ENCODE data around the gene CACNA2D4. TPM values are rescaled to one million over a fixed set of nuclear protein-coding genes. Genes with fewer than 3 reads are reported as not detected.
"Not testable (repeated sequence)": the region's sequence is repeated elsewhere in the genome, so short reads cannot be mapped to it uniquely, and the experiment has no call there.

The CACNA2D4 gene
- total and polyA plus RNA-seq, 5 donors: 1.0 to 3.0 (median 1.4) TPM

DNA sequence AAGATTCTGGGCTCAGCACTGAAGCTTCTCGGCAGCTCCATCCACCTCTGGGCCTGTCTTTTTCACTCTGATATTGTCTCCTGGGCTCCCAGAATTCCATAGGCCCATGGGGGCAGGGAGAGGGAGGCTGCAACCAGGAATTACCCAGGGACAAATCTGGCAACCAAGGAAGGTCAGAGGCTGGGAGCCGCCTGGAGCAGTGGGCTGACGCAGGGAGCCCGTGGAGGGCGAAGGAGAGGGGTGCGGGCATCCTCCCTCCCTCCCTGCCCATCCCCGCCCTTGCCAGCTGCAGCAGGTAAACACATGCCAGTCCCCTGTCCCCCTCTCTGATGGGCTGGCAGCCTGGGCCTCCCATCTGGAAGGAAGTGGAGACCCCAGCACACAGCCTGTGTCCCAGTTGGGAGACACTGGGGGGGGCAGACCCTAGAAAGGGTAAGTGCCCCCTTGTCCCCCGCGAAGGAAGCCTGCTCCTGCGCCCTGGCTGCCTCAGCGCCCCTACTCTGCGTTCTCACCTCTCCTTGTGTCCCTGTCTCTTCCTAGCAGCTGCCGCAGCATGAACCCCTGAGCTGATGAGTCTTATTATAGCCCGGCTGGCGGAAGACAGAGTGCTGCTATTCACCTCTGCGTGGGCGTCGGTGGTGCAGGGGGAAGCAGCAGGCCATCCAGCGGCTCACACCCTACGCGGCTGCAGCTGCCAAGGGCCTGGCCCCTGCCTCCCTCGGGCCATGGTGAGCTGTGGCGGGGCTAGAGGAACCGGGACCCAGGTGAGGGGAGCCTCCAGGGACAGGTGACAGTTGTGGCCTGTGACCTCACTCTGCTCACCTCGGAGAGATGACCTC, 91.4 kb downstream of the CACNA2D4 start:
- intact Hi-C loops (cut with DNase I): no loop called here
- DNase-seq: peak in 1 of 3 donors; percentile 45
- Histone ChIP-seq H3K27ac (ENCODE audit: low read length) (no peak overlapping the region), H3K4me3 (ENCODE audit: low read length) (no peak overlapping the region), H3K4me1 (ENCODE audit: control insufficient read depth, insufficient read depth, low read length) (peaks cover 2% of the 10 kb centered on the region), H3K9me3 (ENCODE audit: control insufficient read depth, low read length) (no peaks in the 10 kb centered on the region), H3K27me3 (ENCODE audit: control insufficient read depth, insufficient read depth) (no peaks in the 10 kb centered on the region)
- 62% methylated on average over 25 of the region's 25 CpGs for WGBS
- no peak for ATAC-seq

DNA sequence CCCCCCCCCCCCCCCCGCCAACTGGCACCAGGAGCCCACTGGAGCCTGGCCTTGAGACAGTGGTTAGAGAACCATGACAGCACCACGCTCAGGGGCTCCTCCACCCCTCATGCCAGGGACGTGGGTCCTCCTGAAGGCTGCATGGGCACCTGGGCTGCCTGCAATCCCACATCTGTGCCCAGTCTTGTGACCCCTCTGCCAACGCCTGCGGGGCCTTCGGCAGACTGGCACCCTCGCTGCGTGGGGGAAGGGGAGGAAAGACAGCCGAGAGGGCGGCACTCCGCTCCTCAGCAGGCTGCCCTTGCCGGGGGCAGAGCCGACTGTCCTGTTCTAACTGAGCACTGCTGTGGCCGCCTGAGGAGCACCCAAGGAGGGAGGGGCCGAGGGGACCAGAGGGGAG, 92.1 kb downstream of the CACNA2D4 start:
- Histone ChIP-seq H3K9me3 (ENCODE audit: control insufficient read depth, low read length) (no peaks in the 10 kb centered on the region), H3K27me3 (ENCODE audit: control insufficient read depth, insufficient read depth) (no peaks in the 10 kb centered on the region), H3K4me3 (ENCODE audit: low read length) (no peak overlapping the region), H3K27ac (ENCODE audit: low read length) (no peak overlapping the region), H3K4me1 (ENCODE audit: control insufficient read depth, insufficient read depth, low read length) (peaks cover 2% of the 10 kb centered on the region)
- intact Hi-C loops (cut with DNase I): no loop called here
- ATAC-seq (no peak), DNase-seq (peak in 1 of 3 donors; percentile 26)
- 75% methylated on average over 15 of the region's 15 CpGs for WGBS

DNA sequence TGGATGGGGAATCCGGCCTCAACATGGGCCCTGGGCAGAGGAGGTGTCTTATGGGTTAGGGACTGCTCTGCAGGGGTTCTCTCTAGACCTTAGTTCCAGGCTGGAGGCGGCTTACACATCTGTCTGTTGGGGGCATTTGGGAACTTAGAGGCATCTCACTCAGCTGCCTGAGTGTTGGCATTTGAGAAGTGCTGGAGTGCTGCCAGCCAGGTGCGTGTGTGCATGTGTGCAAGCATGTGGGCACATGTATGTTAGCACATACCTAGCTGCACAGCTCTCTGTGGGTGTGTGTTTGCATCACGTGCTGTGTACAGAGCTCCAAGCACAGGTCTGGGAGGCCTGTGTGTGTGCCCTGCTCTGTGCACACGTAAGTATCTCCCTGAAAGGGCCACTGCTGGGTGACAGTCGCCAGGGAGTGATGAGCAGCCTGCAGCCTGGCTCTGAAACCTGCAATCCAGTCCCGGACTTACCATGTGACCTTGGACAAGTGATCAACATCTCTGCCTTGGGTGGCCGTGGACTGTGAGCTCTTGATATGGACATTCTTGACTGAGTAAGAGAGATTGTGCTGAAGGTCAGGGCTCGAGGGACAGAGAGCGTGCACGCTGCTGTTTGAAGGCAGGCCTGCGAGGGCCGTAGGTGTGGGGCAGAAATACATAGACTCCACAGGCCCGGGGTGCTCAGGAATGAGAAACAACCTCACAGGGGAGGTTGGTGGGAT, 92.9 kb downstream of the CACNA2D4 start:
- Histone ChIP-seq H3K4me3 (ENCODE audit: low read length) (no peak overlapping the region), H3K27me3 (ENCODE audit: control insufficient read depth, insufficient read depth) (no peaks in the 10 kb centered on the region), H3K27ac (ENCODE audit: low read length) (no peak overlapping the region), H3K9me3 (ENCODE audit: control insufficient read depth, low read length) (no peaks in the 10 kb centered on the region), H3K4me1 (ENCODE audit: control insufficient read depth, insufficient read depth, low read length) (no peaks in the 10 kb centered on the region)
- DNase-seq (peak in 1 of 3 donors; percentile 15), ATAC-seq (no peak)
- intact Hi-C loops (cut with DNase I): no loop called here
- WGBS: 72% methylated on average over 14 of the region's 14 CpGs

DNA sequence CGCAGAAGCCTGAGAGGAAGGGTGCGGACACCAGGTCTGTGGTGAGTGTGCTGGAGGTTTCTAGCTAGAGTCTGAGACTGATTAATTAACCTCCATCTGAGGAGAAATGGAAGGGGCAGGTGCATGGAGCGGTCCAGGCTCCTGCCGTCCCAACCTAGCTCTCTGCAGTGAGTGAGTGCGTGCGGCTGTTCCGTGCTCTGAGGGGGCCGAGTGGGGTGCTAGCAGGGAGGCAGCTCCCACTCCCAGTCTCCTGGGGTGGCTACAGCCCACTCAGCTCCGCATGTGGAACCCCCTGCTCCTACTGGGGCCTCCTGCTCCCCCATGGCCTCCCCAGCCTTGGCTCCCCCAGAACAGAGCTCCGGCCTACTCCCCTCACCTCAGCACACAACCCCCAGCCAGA, 95.2 kb downstream of the CACNA2D4 start:
- Histone ChIP-seq H3K9me3 (ENCODE audit: control insufficient read depth, low read length) (no peaks in the 10 kb centered on the region), H3K4me3 (ENCODE audit: low read length) (no peak overlapping the region), H3K4me1 (ENCODE audit: control insufficient read depth, insufficient read depth, low read length) (no peaks in the 10 kb centered on the region), H3K27ac (ENCODE audit: low read length) (no peak overlapping the region), H3K27me3 (ENCODE audit: control insufficient read depth, insufficient read depth) (no peaks in the 10 kb centered on the region)
- WGBS: 93% methylated on average over 10 of the region's 10 CpGs
- intact Hi-C loops (cut with DNase I): no loop called here
- ATAC-seq (no peak), DNase-seq (peak in 1 of 3 donors; percentile 10)

DNA sequence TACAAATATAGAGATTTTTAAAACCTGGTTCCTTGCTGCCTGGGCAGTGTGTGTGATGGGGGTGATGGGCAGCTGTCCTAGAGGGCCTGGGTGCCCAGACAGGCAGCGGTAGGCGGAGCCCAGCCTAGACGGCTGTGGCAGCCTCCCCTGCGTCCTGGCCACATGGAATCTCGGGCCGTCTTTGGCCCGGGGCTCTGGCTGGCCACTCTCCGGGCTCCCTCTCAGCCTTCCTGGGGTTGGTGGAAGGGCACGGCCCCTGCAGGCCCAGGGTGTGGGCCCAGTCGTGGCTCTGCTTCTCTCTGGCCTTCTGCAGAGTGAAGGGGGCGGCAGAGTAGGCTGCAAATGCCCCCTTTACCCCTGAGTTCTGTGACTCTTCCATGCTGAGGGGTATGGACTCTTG, 95.8 kb downstream of the CACNA2D4 start:
- Histone ChIP-seq H3K4me1 (ENCODE audit: control insufficient read depth, insufficient read depth, low read length) (no peaks in the 10 kb centered on the region), H3K27me3 (ENCODE audit: control insufficient read depth, insufficient read depth) (no peaks in the 10 kb centered on the region), H3K4me3 (ENCODE audit: low read length) (no peak overlapping the region), H3K27ac (ENCODE audit: low read length) (no peak overlapping the region), H3K9me3 (ENCODE audit: control insufficient read depth, low read length) (no peaks in the 10 kb centered on the region)
- 74% methylated on average over 11 of the region's 11 CpGs for WGBS
- DNase-seq (peak in 1 of 3 donors; percentile 24), ATAC-seq (no peak)
- intact Hi-C loops (cut with DNase I): no loop called here

DNA sequence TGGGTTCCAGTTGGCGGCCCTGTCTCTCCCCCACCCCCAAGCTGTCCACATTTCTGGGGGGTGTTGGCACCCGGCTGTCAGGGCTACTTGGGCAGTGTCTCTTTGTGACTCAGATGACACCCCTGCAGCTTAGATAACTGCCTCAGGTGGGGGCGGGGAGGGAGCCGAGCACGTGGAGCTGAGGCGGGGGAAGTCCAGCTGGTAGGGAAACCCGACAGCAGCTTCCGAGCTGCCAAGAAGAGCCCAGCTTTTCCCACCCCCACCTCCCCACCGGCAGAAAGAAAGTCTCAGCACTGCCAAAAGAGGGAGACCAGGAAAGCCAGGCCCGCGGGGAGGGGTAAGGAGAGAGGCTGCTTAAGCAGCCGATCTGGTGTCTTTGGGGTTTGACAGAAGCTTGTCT, 96.6 kb downstream of the CACNA2D4 start:
- intact Hi-C loops (cut with DNase I): no loop called here
- H3K4me3 ChIP-seq (ENCODE audit: low read length): no peak overlapping the region
- no peaks in the 10 kb centered on the region for H3K27me3 ChIP-seq (ENCODE audit: control insufficient read depth, insufficient read depth)
- DNase-seq: peak in 1 of 3 donors; percentile 41
- 14% methylated on average over 12 of the region's 12 CpGs for WGBS
- H3K4me1 ChIP-seq (ENCODE audit: control insufficient read depth, insufficient read depth, low read length): no peaks in the 10 kb centered on the region
- no peak overlapping the region for H3K27ac ChIP-seq (ENCODE audit: low read length)
- no peaks in the 10 kb centered on the region for H3K9me3 ChIP-seq (ENCODE audit: control insufficient read depth, low read length)
- no peak for ATAC-seq

DNA sequence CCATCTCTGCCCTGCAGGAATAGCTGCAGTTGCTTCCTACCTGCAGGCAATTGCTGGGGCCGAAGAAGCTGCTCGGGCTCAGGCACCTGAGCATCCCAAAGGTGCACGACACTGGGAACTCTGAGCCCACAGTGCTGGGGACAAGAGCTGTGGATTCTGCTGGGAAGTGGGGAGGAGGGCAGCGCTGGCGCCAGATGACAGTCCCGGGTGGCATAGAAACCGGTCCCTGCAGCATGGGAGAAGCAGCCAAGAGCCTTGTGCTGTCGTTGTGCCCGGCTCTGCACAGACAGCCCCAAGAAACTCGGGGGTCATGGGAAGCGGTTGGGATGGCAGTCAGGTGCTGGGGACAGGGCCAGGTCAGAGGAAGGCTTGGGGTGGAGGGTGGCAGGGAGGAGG, 97.6 kb downstream of the CACNA2D4 start:
- intact Hi-C loops (cut with DNase I): no loop called here
- Histone ChIP-seq H3K27ac (ENCODE audit: low read length) (no peak overlapping the region), H3K9me3 (ENCODE audit: control insufficient read depth, low read length) (no peaks in the 10 kb centered on the region), H3K27me3 (ENCODE audit: control insufficient read depth, insufficient read depth) (no peaks in the 10 kb centered on the region), H3K4me1 (ENCODE audit: control insufficient read depth, insufficient read depth, low read length) (no peaks in the 10 kb centered on the region), H3K4me3 (ENCODE audit: low read length) (no peak overlapping the region)
- WGBS: 75% methylated on average over 11 of the region's 11 CpGs
- DNase-seq: peak in 1 of 3 donors; percentile 30
- no peak for ATAC-seq

DNA sequence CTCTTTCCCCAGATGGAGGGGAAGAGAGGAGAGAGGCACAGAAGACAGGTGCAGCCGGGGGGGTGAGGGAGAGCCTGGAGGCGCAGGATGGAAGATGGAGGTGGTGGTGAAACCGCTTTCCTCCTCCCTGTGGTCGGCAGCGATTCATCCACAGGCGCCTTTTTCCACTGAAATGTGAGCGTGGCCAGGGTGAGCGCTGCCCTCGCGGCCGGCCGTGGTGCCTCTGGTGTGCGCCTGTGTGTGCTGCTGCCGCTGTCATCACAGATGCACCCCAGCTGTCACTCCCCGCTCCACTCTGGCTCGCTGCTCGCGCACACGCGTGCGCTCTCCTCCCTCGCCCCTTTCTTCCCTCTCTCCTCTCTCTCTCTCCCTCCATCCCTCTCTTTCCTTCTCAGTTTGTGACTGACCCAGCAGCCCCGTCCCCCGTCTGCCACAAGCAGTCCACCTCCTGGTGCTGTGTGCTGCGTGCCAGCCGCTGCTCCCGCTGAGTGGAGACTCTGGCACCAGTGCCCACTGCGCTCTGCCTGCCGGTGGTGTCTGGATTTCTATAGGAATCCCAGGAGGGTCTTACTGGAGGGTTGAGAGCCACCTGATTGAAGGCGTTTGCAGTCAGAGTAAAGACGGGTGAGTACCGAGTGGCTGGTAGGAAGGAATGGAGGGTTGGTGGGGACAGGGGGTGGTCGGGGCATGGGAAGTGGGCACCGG, 98.1 kb downstream of the CACNA2D4 start, which contains the start of gene LRTM2:
Gene LRTM2 (plus strand): TSS at position 375 of the 705 bp plus-strand sequence. CDS start 7,584 bp downstream, outside the sequence.
- DNase-seq (peak in 1 of 3 donors; percentile 47), ATAC-seq (peak in 1 of 2 donors; percentile 28)
- Histone ChIP-seq H3K27ac (ENCODE audit: low read length) (no peak within 1 kb of the TSS), H3K4me1 (ENCODE audit: control insufficient read depth, insufficient read depth, low read length) (no peaks in the 10 kb centered on the region), H3K9me3 (ENCODE audit: control insufficient read depth, low read length) (no peaks in the 10 kb centered on the region), H3K4me3 (ENCODE audit: low read length) (no peak within 1 kb of the TSS), H3K27me3 (ENCODE audit: control insufficient read depth, insufficient read depth) (no peaks in the 10 kb centered on the region)
- intact Hi-C loops (cut with DNase I): no loop called here
- 14% methylated on average over 34 of the region's 34 CpGs for WGBS

DNA sequence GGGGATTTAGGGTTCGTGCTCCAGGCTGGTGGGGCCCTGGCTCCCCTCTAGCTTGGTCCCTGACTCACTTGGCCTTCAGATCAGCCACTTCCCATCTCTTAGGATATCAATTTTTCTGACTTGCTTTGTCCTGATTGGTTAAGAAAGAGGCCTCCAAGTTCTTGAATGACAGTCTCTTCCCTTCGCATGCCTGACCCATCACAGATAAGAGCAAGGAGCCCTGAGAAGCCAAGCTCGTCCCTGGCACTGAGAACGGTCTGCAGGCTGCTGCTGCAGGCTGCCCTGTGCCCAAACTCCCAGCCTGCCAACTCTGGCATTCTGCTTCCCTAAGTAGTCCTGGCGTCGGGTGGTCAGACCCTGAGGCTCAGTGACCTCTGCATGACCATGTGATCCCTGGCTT, 98.9 kb downstream of the CACNA2D4 start:
- intact Hi-C loops (cut with DNase I): no loop called here
- peak in 1 of 3 donors; percentile 13 for DNase-seq
- no peak for ATAC-seq
- Histone ChIP-seq H3K9me3 (ENCODE audit: control insufficient read depth, low read length) (no peaks in the 10 kb centered on the region), H3K27ac (ENCODE audit: low read length) (no peak overlapping the region), H3K4me1 (ENCODE audit: control insufficient read depth, insufficient read depth, low read length) (no peaks in the 10 kb centered on the region), H3K4me3 (ENCODE audit: low read length) (no peak overlapping the region), H3K27me3 (ENCODE audit: control insufficient read depth, insufficient read depth) (no peaks in the 10 kb centered on the region)
- 31% methylated on average over 6 of the region's 6 CpGs for whole genome bisulfite sequencing

DNA sequence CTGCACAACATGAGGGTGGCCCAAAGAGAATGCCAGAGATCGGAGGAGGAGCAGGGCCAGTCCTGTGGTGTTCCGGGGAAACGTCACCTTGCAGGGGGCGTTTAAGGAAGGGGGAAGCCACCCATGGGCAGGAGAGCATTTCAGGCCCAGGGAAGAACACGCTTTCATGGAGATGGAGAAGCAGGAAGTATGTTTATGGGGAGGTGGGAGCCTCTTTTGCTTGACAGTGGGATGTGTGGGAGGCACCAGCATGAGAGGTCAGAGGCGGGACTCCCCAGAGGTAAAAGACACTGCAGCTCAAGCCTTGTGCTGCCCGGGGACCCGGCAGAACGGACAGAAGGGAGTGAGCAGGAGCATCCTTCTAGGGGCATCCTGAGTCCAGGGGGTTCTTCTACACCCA, 99.4 kb downstream of the CACNA2D4 start:
- DNase-seq (peak in 1 of 3 donors; percentile 13), ATAC-seq (no peak)
- H3K27me3 ChIP-seq (ENCODE audit: control insufficient read depth, insufficient read depth): no peaks in the 10 kb centered on the region
- WGBS: 70% methylated on average over 9 of the region's 9 CpGs
- intact Hi-C loops (cut with DNase I): no loop called here
- no peak overlapping the region for H3K27ac ChIP-seq (ENCODE audit: low read length)
- H3K9me3 ChIP-seq (ENCODE audit: control insufficient read depth, low read length): no peaks in the 10 kb centered on the region
- H3K4me3 ChIP-seq (ENCODE audit: low read length): no peak overlapping the region
- no peaks in the 10 kb centered on the region for H3K4me1 ChIP-seq (ENCODE audit: control insufficient read depth, insufficient read depth, low read length)

DNA sequence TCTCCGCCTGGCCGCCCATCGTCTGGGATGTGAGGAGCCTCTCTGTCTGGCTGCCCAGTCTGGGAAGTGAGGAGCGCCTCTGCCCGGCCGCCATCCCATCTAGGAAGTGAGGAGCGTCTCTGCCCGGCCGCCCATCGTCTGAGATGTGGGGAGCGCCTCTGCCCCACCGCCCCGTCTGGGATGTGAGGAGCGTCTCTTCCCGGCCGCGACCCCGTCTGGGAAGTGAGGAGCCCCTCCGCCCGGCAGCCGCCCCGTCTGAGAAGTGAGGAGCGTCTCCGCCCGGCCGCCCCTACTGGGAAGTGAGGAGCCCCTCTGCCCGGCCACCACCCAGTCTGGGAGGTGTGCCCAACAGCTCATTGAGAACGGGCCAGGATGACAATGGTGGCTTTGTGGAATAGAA, 100.5 kb downstream of the CACNA2D4 start:
- peak in 1 of 3 donors; percentile 16 for DNase-seq
- ATAC-seq; H3K4me1 ChIP-seq (ENCODE audit: control insufficient read depth, insufficient read depth, low read length); intact Hi-C loops (cut with DNase I); H3K27ac ChIP-seq (ENCODE audit: low read length); H3K27me3 ChIP-seq (ENCODE audit: control insufficient read depth, insufficient read depth); H3K4me3 ChIP-seq (ENCODE audit: low read length); H3K9me3 ChIP-seq (ENCODE audit: control insufficient read depth, low read length): not testable (repeated sequence)
- WGBS: 92% methylated on average over 23 of the region's 28 CpGs

Data from right cardiac atrium (tissue), 5 donors.